ENCODE measurements around the gene IPP.

IPP gene

GRCh38 chr1:45669859-45670655 is 80.4 kb downstream of the IPP start:
- no peak overlapping the region for H3K4me3 ChIP-seq (ENCODE audit: low read depth, low read length)
- no peak for DNase-seq (ENCODE audit: low read depth)
- no peak for TF ChIP-seq CTCF (IDR thresholded peaks at IDR 0.05; ENCODE audit: low read depth, low read length, missing control alignments)

GRCh38 chr1:45669379-45669778 is 81.1 kb downstream of the IPP start:
- H3K4me3 ChIP-seq (ENCODE audit: low read depth, low read length) = no peak overlapping the region
- TF ChIP-seq CTCF (IDR thresholded peaks at IDR 0.05; ENCODE audit: low read depth, low read length, missing control alignments) = no peak
- DNase-seq (ENCODE audit: low read depth) = no peak

- TF ChIP-seq CTCF (IDR thresholded peaks at IDR 0.05; ENCODE audit: low read depth, low read length, missing control alignments) = no peak
- no peak for DNase-seq (ENCODE audit: low read depth)
- H3K4me3 ChIP-seq (ENCODE audit: low read depth, low read length) = no peak overlapping the region
These were observed 81.9 kb downstream of the IPP start for GRCh38 chr1:45668526-45668925.

- TF ChIP-seq CTCF (IDR thresholded peaks at IDR 0.05; ENCODE audit: low read depth, low read length, missing control alignments) = no peak
- DNase-seq (ENCODE audit: low read depth) = no peak
- no peak overlapping the region for H3K4me3 ChIP-seq (ENCODE audit: low read depth, low read length)
These were observed 82.9 kb downstream of the IPP start for GRCh38 chr1:45667321-45668111.

- no peak for TF ChIP-seq CTCF (IDR thresholded peaks at IDR 0.05; ENCODE audit: low read depth, low read length, missing control alignments)
- no peak for DNase-seq (ENCODE audit: low read depth)
- no peak overlapping the region for H3K4me3 ChIP-seq (ENCODE audit: low read depth, low read length)
These were observed 83.6 kb downstream of the IPP start for GRCh38 chr1:45666836-45667235.

- TF ChIP-seq CTCF (IDR thresholded peaks at IDR 0.05; ENCODE audit: low read depth, low read length, missing control alignments) = no peak
- no peak overlapping the region for H3K4me3 ChIP-seq (ENCODE audit: low read depth, low read length)
- no peak for DNase-seq (ENCODE audit: low read depth)
These were observed 90.1 kb downstream of the IPP start for GRCh38 chr1:45660336-45660735.

Measured in GM12864 (cell line).